ENCODE data around the gene FOXF2. TPM values are rescaled to one million over a fixed set of nuclear protein-coding genes. Genes with fewer than 3 reads are reported as not detected.

FOXF2 gene
- total and polyA plus RNA-seq, 2 donors (not counting 1 experiment from before 2014, with no cell fraction given) = not detected

- Histone ChIP-seq H3K4me2 (replicated peaks; ENCODE audit: low read depth, low read length, poor library complexity, severe bottlenecking) (peak overlapping the region; percentile 88), H3K9ac (ENCODE audit: low read length) (no peak overlapping the region), H3K4me3 (ENCODE audit: control extremely low read depth in 1 of 5, extremely low read depth in 1 of 5, insufficient read depth in 1 of 5, low read depth in 2 of 5, low read length in 4 of 5) (no peak overlapping the region), H3K4me1 (ENCODE audit: control insufficient read depth in 2 of 2, insufficient read depth in 2 of 2, low read length in 2 of 2) (peaks cover 35 to 46% of the 10 kb centered on the region in 2 donors), H4K20me1 (ENCODE audit: control insufficient read depth, insufficient read depth, low read length, poor library complexity, severe bottlenecking) (no peaks in the 10 kb centered on the region), H3K27me3 (replicated peaks in 1 of 4; ENCODE audit: control extremely low read depth in 1 of 4, control insufficient read depth in 3 of 4, insufficient read depth in 4 of 4, low read length in 3 of 4) (peaks cover 0 to 84% (median 58%) of the 10 kb centered on the region in 4 experiments), H2AFZ (ENCODE audit: insufficient read depth, low read depth, low read length, poor library complexity, severe bottlenecking) (no peak overlapping the region), H3K27ac (ENCODE audit: low read length in 2 of 2) (no peak overlapping the region), H3K36me3 (replicated peaks in 1 of 2; ENCODE audit: control extremely low read depth in 1 of 2, control insufficient read depth in 1 of 2, extremely low read depth in 1 of 2, insufficient read depth in 2 of 2, low read length in 1 of 2) (no peaks in the 10 kb centered on the region), H3K79me2 (ENCODE audit: control insufficient read depth, insufficient read depth, low read length) (no peaks in the 10 kb centered on the region), H3K9me3 (ENCODE audit: control extremely low read depth in 1 of 3, control insufficient read depth in 2 of 3, insufficient read depth in 1 of 3, low read length in 2 of 3) (peaks cover 0 to 12% (median 0%) of the 10 kb centered on the region in 3 donors)
- peak overlapping the region; percentile 56 for H3K4me3 Mint-ChIP-seq
- ATAC-seq (ENCODE audit: low read depth) (no peak), DNase-seq (peak; percentile 34)
- CTCF ChIA-PET = interaction anchor here (1.5 to 1.6 kb wide), 2 partner anchors 593 to 798 kb away, joined by 4 to 6 read pairs; no protein-coding TSS in a partner anchor
- 11% methylated on average over 27 of the region's 30 CpGs for WGBS (ENCODE audit: insufficient coverage)
- no peaks in the 10 kb centered on the region for H3K9me3 Mint-ChIP-seq (ENCODE audit: insufficient read depth)
- TF ChIP-seq CTCF (IDR thresholded peaks at IDR 0.05) (no peak), EZH2 (IDR thresholded peaks at IDR 0.05; ENCODE audit: borderline replicate concordance, insufficient read depth, low read depth, low read length, poor library complexity, severe bottlenecking) (no peak)
- peaks cover 29% of the 10 kb centered on the region for H3K4me1 Mint-ChIP-seq
- POLR2A ChIA-PET = no interaction called here
- H3K27ac Mint-ChIP-seq = no peak overlapping the region
- intact Hi-C loops (cut with micrococcal nuclease) = no loop called here
- H3K27me3 Mint-ChIP-seq = peaks cover 60% of the 10 kb centered on the region
Measured at GRCh38 chr6:1390946-1391799, 1.8 kb downstream of the FOXF2 start.

- WGBS (ENCODE audit: insufficient coverage) = 38% methylated on average over 10 of the region's 11 CpGs
- Mint-ChIP-seq H3K4me1 (peaks cover 30% of the 10 kb centered on the region), H3K9me3 (ENCODE audit: insufficient read depth) (no peaks in the 10 kb centered on the region), H3K4me3 (peak overlapping the region; percentile 56), H3K27ac (no peak overlapping the region), H3K27me3 (peaks cover 60% of the 10 kb centered on the region)
- intact Hi-C loops (cut with micrococcal nuclease) = no loop called here
- no peak for TF ChIP-seq EZH2 (IDR thresholded peaks at IDR 0.05; ENCODE audit: borderline replicate concordance, insufficient read depth, low read depth, low read length, poor library complexity, severe bottlenecking)
- TF ChIP-seq CTCF (IDR thresholded peaks at IDR 0.05) = no peak
- Histone ChIP-seq H3K36me3 (replicated peaks in 1 of 2; ENCODE audit: control extremely low read depth in 1 of 2, control insufficient read depth in 1 of 2, extremely low read depth in 1 of 2, insufficient read depth in 2 of 2, low read length in 1 of 2) (no peaks in the 10 kb centered on the region), H3K9ac (ENCODE audit: low read length) (no peak overlapping the region), H4K20me1 (ENCODE audit: control insufficient read depth, insufficient read depth, low read length, poor library complexity, severe bottlenecking) (no peaks in the 10 kb centered on the region), H3K4me3 (ENCODE audit: control extremely low read depth in 1 of 5, extremely low read depth in 1 of 5, insufficient read depth in 1 of 5, low read depth in 2 of 5, low read length in 4 of 5) (no peak overlapping the region), H3K4me2 (replicated peaks; ENCODE audit: low read depth, low read length, poor library complexity, severe bottlenecking) (no peak overlapping the region), H3K79me2 (ENCODE audit: control insufficient read depth, insufficient read depth, low read length) (no peaks in the 10 kb centered on the region), H3K27ac (ENCODE audit: low read length in 2 of 2) (no peak overlapping the region), H3K27me3 (replicated peaks in 1 of 4; ENCODE audit: control extremely low read depth in 1 of 4, control insufficient read depth in 3 of 4, insufficient read depth in 4 of 4, low read length in 3 of 4) (peaks cover 0 to 83% (median 59%) of the 10 kb centered on the region in 4 experiments), H3K9me3 (ENCODE audit: control extremely low read depth in 1 of 3, control insufficient read depth in 2 of 3, insufficient read depth in 1 of 3, low read length in 2 of 3) (peaks cover 0 to 12% (median 0%) of the 10 kb centered on the region in 3 donors), H2AFZ (ENCODE audit: insufficient read depth, low read depth, low read length, poor library complexity, severe bottlenecking) (no peak overlapping the region), H3K4me1 (ENCODE audit: control insufficient read depth in 2 of 2, insufficient read depth in 2 of 2, low read length in 2 of 2) (peaks cover 37 to 46% of the 10 kb centered on the region in 2 donors)
- ATAC-seq (ENCODE audit: low read depth) (no peak), DNase-seq (no peak)
- ChIA-PET CTCF (interaction anchor here (1.5 kb wide), 1 partner anchor 594 kb away, joined by 6 read pairs; no protein-coding TSS in a partner anchor), POLR2A (no interaction called here)
Measured at GRCh38 chr6:1391800-1392309, 2.5 kb downstream of the FOXF2 start.

Measured in B cell (primary cell).